Tibial nerve (tissue), 3 donors: ENCODE results near the gene USP24.

Source experiments
- POLR2A ChIP-seq, 2 donors: fragments of 450-650 bp; IDR thresholded peaks; one replicate each; pipeline ENCODE4 v1.6.1; 2017; ENCODE audit warnings: antibody characterized with exemption in 2 of 2, mild to moderate bottlenecking in 2 of 2, moderate library complexity in 2 of 2
- TF ChIP-seq, protein P1 (sequence below), 5 experiments: fragments of 200-600 bp in 3 of 5; fragments of 450-650 bp in 2 of 5; sonication (generic) in 3 of 5; IDR thresholded peaks; one replicate each; pipeline ENCODE4 v1.5.1; 2016 to 2019; ENCODE audit warnings: antibody characterized with exemption in 5 of 5, mild to moderate bottlenecking in 3 of 5, moderate library complexity in 2 of 5

DNA sequence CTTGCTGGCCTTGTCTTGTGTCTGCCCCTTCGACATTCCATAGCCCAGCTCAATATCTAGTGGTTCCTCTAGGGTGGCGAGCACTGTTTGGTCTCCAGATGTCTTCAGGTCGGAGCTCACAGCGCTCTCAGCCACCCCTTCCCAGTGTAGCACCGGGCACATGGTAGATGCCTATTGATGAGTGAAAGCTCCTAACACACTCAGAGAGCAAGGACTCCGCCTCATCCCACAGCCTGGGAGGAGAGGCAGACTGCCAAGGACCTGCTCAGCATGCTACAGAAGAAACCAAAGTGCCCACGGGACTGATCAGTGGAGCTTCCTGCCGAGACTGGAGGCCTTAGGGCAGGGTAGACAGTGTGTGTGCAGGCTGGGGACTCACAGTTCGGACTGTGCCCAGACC lies 164.9 kb downstream of the USP24 start:
- no peak for TF ChIP-seq POLR2A (IDR thresholded peaks at IDR 0.05)
- TF ChIP-seq, protein P1, sequence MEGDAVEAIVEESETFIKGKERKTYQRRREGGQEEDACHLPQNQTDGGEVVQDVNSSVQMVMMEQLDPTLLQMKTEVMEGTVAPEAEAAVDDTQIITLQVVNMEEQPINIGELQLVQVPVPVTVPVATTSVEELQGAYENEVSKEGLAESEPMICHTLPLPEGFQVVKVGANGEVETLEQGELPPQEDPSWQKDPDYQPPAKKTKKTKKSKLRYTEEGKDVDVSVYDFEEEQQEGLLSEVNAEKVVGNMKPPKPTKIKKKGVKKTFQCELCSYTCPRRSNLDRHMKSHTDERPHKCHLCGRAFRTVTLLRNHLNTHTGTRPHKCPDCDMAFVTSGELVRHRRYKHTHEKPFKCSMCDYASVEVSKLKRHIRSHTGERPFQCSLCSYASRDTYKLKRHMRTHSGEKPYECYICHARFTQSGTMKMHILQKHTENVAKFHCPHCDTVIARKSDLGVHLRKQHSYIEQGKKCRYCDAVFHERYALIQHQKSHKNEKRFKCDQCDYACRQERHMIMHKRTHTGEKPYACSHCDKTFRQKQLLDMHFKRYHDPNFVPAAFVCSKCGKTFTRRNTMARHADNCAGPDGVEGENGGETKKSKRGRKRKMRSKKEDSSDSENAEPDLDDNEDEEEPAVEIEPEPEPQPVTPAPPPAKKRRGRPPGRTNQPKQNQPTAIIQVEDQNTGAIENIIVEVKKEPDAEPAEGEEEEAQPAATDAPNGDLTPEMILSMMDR (IDR thresholded peaks at IDR 0.05): no peak
